NT2/D1 (cell line): ENCODE measurements around the gene CDRT15.

ENCODE experiments used
- YY1 ChIP-seq: IDR thresholded peaks from 2 replicates; pipeline ENCODE4 v1.6.1; 2011; ENCODE audit not compliant: insufficient read length, insufficient read depth
- ZNF274 ChIP-seq: IDR thresholded peaks from 2 replicates; pipeline ENCODE4 v1.6.1; 2011; ENCODE audit warnings: mild to moderate bottlenecking, low read depth, low read length

- TF ChIP-seq YY1 (no peak), ZNF274 (no peak)
Observed at GRCh38 chr17:14270508-14270907, 33.8 kb upstream of the CDRT15 start.
